ENCODE results near the gene PRKCH. TPM values are rescaled to one million over a fixed set of nuclear protein-coding genes. Genes with fewer than 3 reads are reported as not detected.

PRKCH gene
- total and polyA plus RNA-seq, 2 of the 13 experiments (the other 11 are each of a cell fraction or from before 2014, with no cell fraction given), result 0.48 to 1.3 TPM

DNA sequence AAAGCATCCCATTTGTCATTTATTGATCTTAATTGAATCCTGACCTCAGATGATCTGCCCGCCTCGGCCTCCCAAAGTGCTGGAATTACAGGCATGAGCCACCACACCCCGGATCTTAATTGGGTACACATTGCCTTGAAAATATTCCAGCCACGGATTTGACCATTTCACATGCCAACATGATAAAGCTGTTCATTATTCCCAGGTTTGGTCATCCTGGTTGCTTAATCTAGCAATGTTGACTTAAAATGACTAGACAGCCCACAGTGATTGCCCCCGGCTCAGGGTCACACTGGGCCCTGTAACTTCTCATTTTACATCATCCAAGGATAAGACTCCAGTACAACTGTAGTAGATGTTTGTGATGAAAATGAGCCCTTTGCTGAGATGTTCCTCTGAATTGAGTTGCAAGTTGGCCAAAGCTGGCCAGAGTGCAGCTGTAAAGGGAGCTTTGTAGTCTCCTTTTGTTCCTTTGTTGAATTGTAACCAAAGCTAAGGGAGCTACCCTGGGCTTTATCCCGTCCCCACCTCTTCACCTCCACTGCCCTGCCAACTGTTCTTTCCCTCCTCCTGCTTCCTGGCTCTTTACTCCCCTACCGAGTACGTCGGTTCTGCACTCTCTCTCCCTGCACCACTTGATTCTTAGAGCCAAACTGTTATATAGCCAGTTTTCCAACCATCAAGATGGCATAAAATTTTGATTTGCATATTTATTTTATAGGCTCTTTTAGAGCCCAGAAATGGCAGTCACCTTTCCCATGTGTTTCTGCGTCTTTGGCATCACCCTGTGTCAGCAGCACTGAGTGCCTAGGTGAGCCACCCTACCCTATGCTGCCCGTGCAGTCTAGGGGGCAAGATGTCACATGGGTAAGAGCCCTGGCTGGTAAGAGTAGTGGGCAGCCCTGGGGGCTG lies 232.6 kb downstream of the PRKCH start (continued):
- no peak for TF ChIP-seq PCBP2 (optimal IDR thresholded peaks at IDR 0.05; ENCODE audit: low read depth, low read length, poor library complexity, severe bottlenecking)
- peak; percentile 69; the same call in 1 of the 2 replicates for TF ChIP-seq NR2C2 (CRISPR knock-in tag; IDR thresholded peaks at IDR 0.05; ENCODE audit: borderline replicate concordance)
- no peak for TF ChIP-seq HNRNPLL (IDR thresholded peaks at IDR 0.05; ENCODE audit: low read depth, low read length, poor library complexity, severe bottlenecking)
- TF ChIP-seq RORA (CRISPR knock-in tag; IDR thresholded peaks at IDR 0.05), result peak; percentile 59; the same call in 1 of the 2 replicates
- TF ChIP-seq TEAD2 (CRISPR knock-in tag; IDR thresholded peaks at IDR 0.05), result no peak
- 0 out of 2 replicates have a peak, but pooled peaks have one; percentile 23 for TF ChIP-seq ZNF572 (CRISPR knock-in tag; IDR thresholded peaks at IDR 0.05)
- TF ChIP-seq PAX8 (CRISPR knock-in tag; IDR thresholded peaks at IDR 0.05; ENCODE audit: borderline replicate concordance), result no peak; the same call in 1 of the 2 replicates
- TF ChIP-seq ZNF557 (CRISPR knock-in tag; IDR thresholded peaks at IDR 0.05), result no peak
- TF ChIP-seq MYNN (CRISPR knock-in tag; IDR thresholded peaks at IDR 0.05; ENCODE audit: low read depth), result no peak
- no peak for TF ChIP-seq ZNF235 (CRISPR knock-in tag; IDR thresholded peaks at IDR 0.05; ENCODE audit: borderline replicate concordance)
- TF ChIP-seq NFKB2 (CRISPR knock-in tag; IDR thresholded peaks at IDR 0.05; ENCODE audit: borderline replicate concordance), result no peak
- TF ChIP-seq MAZ (IDR thresholded peaks at IDR 0.05; ENCODE audit: borderline replicate concordance, low read depth, low read length), result peak; percentile 64; the same call in 1 of the 2 replicates
- TF ChIP-seq MAZ (CRISPR knock-in tag; IDR thresholded peaks at IDR 0.05; ENCODE audit: low read depth), result no peak; the same call in 1 of the 2 replicates
- peak; percentile 94 for TF ChIP-seq ETV5 (CRISPR knock-in tag; IDR thresholded peaks at IDR 0.05; ENCODE audit: borderline replicate concordance)
- peak; percentile 83 for TF ChIP-seq SAP130 (CRISPR knock-in tag; IDR thresholded peaks at IDR 0.05; ENCODE audit: low read depth)
- TF ChIP-seq SATB2 (CRISPR knock-in tag; IDR thresholded peaks at IDR 0.05), result no peak
- TF ChIP-seq NR2F2 (IDR thresholded peaks at IDR 0.05; ENCODE audit: borderline replicate concordance, low read depth), result peak; percentile 90
- TF ChIP-seq ONECUT2 (CRISPR knock-in tag; IDR thresholded peaks at IDR 0.05), result peak; percentile 90
- TF ChIP-seq ADNP (CRISPR knock-in tag; IDR thresholded peaks at IDR 0.05), result no peak
- TF ChIP-seq, protein P1, sequence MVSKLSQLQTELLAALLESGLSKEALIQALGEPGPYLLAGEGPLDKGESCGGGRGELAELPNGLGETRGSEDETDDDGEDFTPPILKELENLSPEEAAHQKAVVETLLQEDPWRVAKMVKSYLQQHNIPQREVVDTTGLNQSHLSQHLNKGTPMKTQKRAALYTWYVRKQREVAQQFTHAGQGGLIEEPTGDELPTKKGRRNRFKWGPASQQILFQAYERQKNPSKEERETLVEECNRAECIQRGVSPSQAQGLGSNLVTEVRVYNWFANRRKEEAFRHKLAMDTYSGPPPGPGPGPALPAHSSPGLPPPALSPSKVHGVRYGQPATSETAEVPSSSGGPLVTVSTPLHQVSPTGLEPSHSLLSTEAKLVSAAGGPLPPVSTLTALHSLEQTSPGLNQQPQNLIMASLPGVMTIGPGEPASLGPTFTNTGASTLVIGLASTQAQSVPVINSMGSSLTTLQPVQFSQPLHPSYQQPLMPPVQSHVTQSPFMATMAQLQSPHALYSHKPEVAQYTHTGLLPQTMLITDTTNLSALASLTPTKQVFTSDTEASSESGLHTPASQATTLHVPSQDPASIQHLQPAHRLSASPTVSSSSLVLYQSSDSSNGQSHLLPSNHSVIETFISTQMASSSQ (IDR thresholded peaks at IDR 0.05; ENCODE audit: low read depth), result peak; percentile 80
- TF ChIP-seq, protein P1 (CRISPR knock-in tag; IDR thresholded peaks at IDR 0.05; ENCODE audit: borderline replicate concordance), result peak; percentile 92; the same call in 1 of the 2 replicates
- peak; percentile 43; the same call in 1 of the 2 replicates for TF ChIP-seq ZNF292 (CRISPR knock-in tag; IDR thresholded peaks at IDR 0.05; ENCODE audit: borderline replicate concordance, low read depth)
- peak; percentile 91 for TF ChIP-seq FOXK1 (CRISPR knock-in tag; IDR thresholded peaks at IDR 0.05; ENCODE audit: borderline replicate concordance, low read depth)
- TF ChIP-seq ZKSCAN5 (CRISPR knock-in tag; IDR thresholded peaks at IDR 0.05), result no peak
- TF ChIP-seq ZNF773 (CRISPR knock-in tag; IDR thresholded peaks at IDR 0.05; ENCODE audit: borderline replicate concordance), result no peak
- no peak for TF ChIP-seq ZNF12 (CRISPR knock-in tag; IDR thresholded peaks at IDR 0.05)
- no peak for TF ChIP-seq RARG (CRISPR knock-in tag; IDR thresholded peaks at IDR 0.05; ENCODE audit: low read depth)
